GM08714 (cell line): Measurements from ENCODE around the gene B3GALT6.
"Not testable (repeated sequence)": the region's sequence is repeated elsewhere in the genome, so short reads cannot be mapped to it uniquely, and the experiment has no call there.

Experiments used
- H3K4me3 ChIP-seq: fragments of 200-500 bp; sonication (Bioruptor generic); 2 replicates; pipeline ENCODE4 v1.5.1; 2014; ENCODE audit warnings: mild to moderate bottlenecking, low read length, inconsistent platforms
- ZNF274 ChIP-seq: IDR thresholded peaks from 2 replicates; pipeline ENCODE4 v1.6.1; 2012; ENCODE audit warnings: mild to moderate bottlenecking, low read depth, low read length

The B3GALT6 gene

GRCh38 chr1:1232208-1232795 lies at the start of gene B3GALT6:
TSS of gene B3GALT6 (plus strand) at chr1:1232237. CDS start at chr1:1232279, 42 bp downstream.
- H3K4me3 ChIP-seq = peak within 1 kb of the TSS; percentile 73
- TF ChIP-seq ZNF274 = no peak

- TF ChIP-seq ZNF274 = no peak
Measured at GRCh38 chr1:1182491-1183220, 49.4 kb upstream of the B3GALT6 start.

GRCh38 chr1:1183221-1183747 lies 48.8 kb upstream of the B3GALT6 start:
- no peak for TF ChIP-seq ZNF274
- no peak overlapping the region for H3K4me3 ChIP-seq

More at GRCh38 chr1:1182491-1183220, 49.4 kb upstream of the B3GALT6 start:
- H3K4me3 ChIP-seq = no peak overlapping the region

- no peak for TF ChIP-seq ZNF274
- no peak overlapping the region for H3K4me3 ChIP-seq
Measured at GRCh38 chr1:1183833-1184775, 47.9 kb upstream of the B3GALT6 start.

GRCh38 chr1:1185101-1185765 lies 46.8 kb upstream of the B3GALT6 start:
- no peak for TF ChIP-seq ZNF274
- no peak overlapping the region for H3K4me3 ChIP-seq

- no peak for TF ChIP-seq ZNF274
- no peak overlapping the region for H3K4me3 ChIP-seq
Measured at GRCh38 chr1:1187938-1188337, 44.1 kb upstream of the B3GALT6 start.

GRCh38 chr1:1189111-1189510 lies 42.9 kb upstream of the B3GALT6 start:
- H3K4me3 ChIP-seq = no peak overlapping the region
- TF ChIP-seq ZNF274 = no peak

GRCh38 chr1:1191734-1192133 lies 40.3 kb upstream of the B3GALT6 start:
- no peak for TF ChIP-seq ZNF274
- H3K4me3 ChIP-seq = no peak overlapping the region

GRCh38 chr1:1194723-1195122 lies 37.3 kb upstream of the B3GALT6 start:
- H3K4me3 ChIP-seq = no peak overlapping the region
- TF ChIP-seq ZNF274 = no peak

GRCh38 chr1:1195726-1196125 lies 36.3 kb upstream of the B3GALT6 start:
- not testable (repeated sequence) for H3K4me3 ChIP-seq

GRCh38 chr1:1196431-1197187 lies 35.4 kb upstream of the B3GALT6 start:
- no peak for TF ChIP-seq ZNF274
- H3K4me3 ChIP-seq = no peak overlapping the region

- H3K4me3 ChIP-seq = no peak overlapping the region
- no peak for TF ChIP-seq ZNF274
Measured at GRCh38 chr1:1197188-1197500, 34.9 kb upstream of the B3GALT6 start.
